Measurements from ENCODE around the gene ZNF235.

GRCh38 chr19:44284968-44285367 lies 19.9 kb downstream of the ZNF235 start:
- no peak for TF ChIP-seq GATA2 (IDR thresholded peaks at IDR 0.05; ENCODE audit: low read depth, low read length)
- no peak for TF ChIP-seq GATA3 (IDR thresholded peaks at IDR 0.05; ENCODE audit: low read depth, low read length)

Data from SH-SY5Y (cell line).